Gastrocnemius medialis (tissue), 4 donors: ENCODE measurements around the gene IFT27. TPM values are rescaled to one million over a fixed set of nuclear protein-coding genes. Genes with fewer than 3 reads are reported as not detected.

Experiments used
- ATAC-seq, 2 donors: fragments of 150-250 bp; one replicate each; pipeline ENCODE4 v1.9.1; 2016
- DNase-seq, 2 donors: peaks; one replicate each; pipeline ENCODE4 v3.0.0-alpha.2; 2019
- H3K27ac ChIP-seq, 4 donors: fragments of 200-600 bp; sonication (generic); 1 replicate in 1 of 4; 2 replicates in 3 of 4; pipeline ENCODE4 v1.5.1; 2016 to 2018; ENCODE audit warnings: mild to moderate bottlenecking in 2 of 4, moderate library complexity in 1 of 4
- H3K27me3 ChIP-seq, 3 donors: fragments of 200-600 bp; sonication (generic) in 2 of 3; 1 replicate in 1 of 3; 2 replicates in 2 of 3; pipeline versions ENCODE4 v1.5.1 to v1.6.0; 2016 to 2019; ENCODE audit warnings: mild to moderate bottlenecking in 1 of 3, moderate library complexity in 1 of 3
- H3K36me3 ChIP-seq, 2 donors: fragments of 200-600 bp; sonication (generic) in 1 of 2; one replicate each; pipeline ENCODE4 v1.5.1; 2017 to 2018
- H3K4me1 ChIP-seq, 2 donors: fragments of 200-600 bp; sonication (generic) in 1 of 2; one replicate each; pipeline ENCODE4 v1.5.1; 2016 to 2017; ENCODE audit warnings: mild to moderate bottlenecking in 2 of 2
- H3K4me3 ChIP-seq, 4 donors: fragments of 200-600 bp; sonication (generic) in 3 of 4; 1 replicate in 1 of 4; 2 replicates in 3 of 4; pipeline ENCODE4 v1.5.1; 2016 to 2019; ENCODE audit warnings: mild to moderate bottlenecking in 2 of 4
- H3K9me3 ChIP-seq, 3 donors: fragments of 200-600 bp; sonication (generic) in 2 of 3; 1 replicate in 1 of 3; 2 replicates in 2 of 3; pipeline ENCODE4 v1.5.1; 2016 to 2019
- CTCF ChIP-seq, 5 experiments: fragments of 450-650 bp in 3 of 5; fragments of 200-600 bp in 2 of 5; sonication (generic) in 2 of 5; IDR thresholded peaks in 4 of 5; conservative IDR thresholded peaks in 1 of 5; 1 replicate in 4 of 5; 2 replicates in 1 of 5; pipeline ENCODE4 v1.5.1; 2016 to 2019; ENCODE audit warnings: antibody characterized with exemption in 5 of 5, mild to moderate bottlenecking in 3 of 5, moderate library complexity in 3 of 5
- POLR2A ChIP-seq, 2 donors: fragments of 450-650 bp; IDR thresholded peaks; one replicate each; pipeline ENCODE4 v1.6.1; 2017; ENCODE audit warnings: antibody characterized with exemption in 2 of 2, mild to moderate bottlenecking in 2 of 2, moderate library complexity in 2 of 2
- in situ Hi-C, 4 donors: fragments of 200-750 bp; cut with MboI; loops; one replicate each; pipeline versions ENCODE4 v1.15.0 to v1.8.0; 2017; ENCODE audit warnings: low sequenced_read_pairs in 4 of 4
- intact Hi-C: fragments of 100-400 bp; cut with DNase I; formaldehyde crosslinking; loops from one replicate; pipeline ENCODE4 v1.15.1; 2023; ENCODE audit warnings: low total_unique reads
- total RNA-seq, 4 donors: library from RNA; depleted of rRNA; stranded (reverse); fragments of >200 nt; gene quantifications; one replicate each; pipeline versions ENCODE4 v1.1.0 to v1.2.3, GENCODE V29; 2016

Gene IFT27
- total RNA-seq, 4 donors from 2014 or later, result 2.4 to 8.3 (median 6.7) TPM

DNA sequence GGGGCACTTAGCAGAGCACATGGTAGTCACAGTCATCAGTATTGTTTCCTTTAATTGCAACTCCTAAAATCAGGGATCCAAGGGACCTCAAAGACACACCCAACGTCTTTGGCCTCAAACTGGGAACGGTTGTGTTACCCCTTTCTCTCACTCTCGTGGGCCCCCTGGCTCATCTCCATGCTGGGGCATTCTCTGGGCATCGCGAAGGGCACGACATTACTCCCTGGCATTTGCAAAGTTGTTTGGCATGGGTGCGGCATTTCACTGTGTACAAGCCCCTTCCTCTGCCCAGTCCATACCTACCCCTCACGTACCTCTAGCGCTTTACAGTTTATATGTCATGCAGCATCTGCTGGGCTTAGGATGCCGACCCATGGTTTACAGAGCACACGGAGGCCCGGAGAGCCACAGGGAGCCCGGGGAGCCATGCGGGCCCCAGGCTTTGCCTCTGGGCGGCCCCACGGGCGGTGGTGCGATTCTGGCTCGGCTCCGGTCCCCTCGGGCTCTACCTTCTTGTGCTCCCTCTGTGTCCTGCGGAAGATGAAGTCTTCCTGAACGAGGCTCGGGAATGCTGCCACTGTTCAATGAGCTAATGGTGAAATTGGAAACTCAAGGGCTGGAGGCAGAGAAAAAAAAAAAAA lies 50.4 kb downstream of the IFT27 start:
- ATAC-seq (no peak), DNase-seq (no peak)
- Histone ChIP-seq H3K27ac (no peak overlapping the region), H3K27me3 (peaks cover 16 to 57% (median 22%) of the 10 kb centered on the region in 3 donors), H3K9me3 (no peaks in the 10 kb centered on the region), H3K4me3 (no peak overlapping the region), H3K36me3 (no peaks in the 10 kb centered on the region), H3K4me1 (no peaks in the 10 kb centered on the region)
- in situ Hi-C loops, result no loop called here
- TF ChIP-seq CTCF (IDR thresholded peaks at IDR 0.05 in 4 of 5, conservative IDR thresholded peaks at IDR 0.05 in 1 of 5) (no peak), POLR2A (IDR thresholded peaks at IDR 0.05) (no peak)
- intact Hi-C loops, result no loop called here

GRCh38 chr22:36724836-36725235 lies 51.1 kb downstream of the IFT27 start:
- peaks cover 14 to 53% (median 22%) of the 10 kb centered on the region in 3 donors for H3K27me3 ChIP-seq
- no peak for ATAC-seq
- DNase-seq, result no peak
- H3K4me1 ChIP-seq, result no peaks in the 10 kb centered on the region
- no peaks in the 10 kb centered on the region for H3K9me3 ChIP-seq
- H3K36me3 ChIP-seq, result no peaks in the 10 kb centered on the region
- no peak overlapping the region for H3K4me3 ChIP-seq
- no peak for TF ChIP-seq CTCF (IDR thresholded peaks at IDR 0.05 in 4 of 5, conservative IDR thresholded peaks at IDR 0.05 in 1 of 5)
- TF ChIP-seq POLR2A (IDR thresholded peaks at IDR 0.05), result no peak
- in situ Hi-C loops, result no loop called here
- intact Hi-C loops, result no loop called here
- no peak overlapping the region for H3K27ac ChIP-seq

DNA sequence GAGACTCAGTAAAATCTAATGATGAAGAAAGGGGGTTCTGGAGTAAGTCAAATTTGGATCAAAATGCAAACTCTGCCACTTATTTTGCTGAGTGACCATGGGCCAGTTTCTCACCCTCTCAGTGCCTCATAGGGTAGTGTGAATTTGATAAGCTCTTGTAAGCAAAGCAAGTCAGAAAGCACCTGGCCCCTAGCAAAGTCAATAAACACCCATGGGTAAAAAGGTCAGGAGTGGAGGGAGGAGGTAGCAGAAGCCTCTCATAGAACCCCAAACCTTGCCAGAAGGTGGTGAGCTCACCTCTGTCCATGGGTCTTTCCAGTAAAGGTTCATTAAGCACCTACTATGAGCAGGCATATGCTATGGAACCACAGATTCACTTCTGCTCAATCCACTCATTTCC lies 53.9 kb downstream of the IFT27 start:
- no peak for TF ChIP-seq POLR2A (IDR thresholded peaks at IDR 0.05)
- TF ChIP-seq CTCF (IDR thresholded peaks at IDR 0.05 in 4 of 5, conservative IDR thresholded peaks at IDR 0.05 in 1 of 5), result no peak
- H3K27ac ChIP-seq, result no peak overlapping the region
- H3K36me3 ChIP-seq, result no peaks in the 10 kb centered on the region
- H3K9me3 ChIP-seq, result no peaks in the 10 kb centered on the region
- H3K4me3 ChIP-seq, result no peak overlapping the region
- peaks cover 16 to 56% (median 22%) of the 10 kb centered on the region in 3 donors for H3K27me3 ChIP-seq
- H3K4me1 ChIP-seq, result no peaks in the 10 kb centered on the region
- ATAC-seq (no peak), DNase-seq (no peak)
- intact Hi-C loops (no loop called here), in situ Hi-C loops (no loop called here)

DNA sequence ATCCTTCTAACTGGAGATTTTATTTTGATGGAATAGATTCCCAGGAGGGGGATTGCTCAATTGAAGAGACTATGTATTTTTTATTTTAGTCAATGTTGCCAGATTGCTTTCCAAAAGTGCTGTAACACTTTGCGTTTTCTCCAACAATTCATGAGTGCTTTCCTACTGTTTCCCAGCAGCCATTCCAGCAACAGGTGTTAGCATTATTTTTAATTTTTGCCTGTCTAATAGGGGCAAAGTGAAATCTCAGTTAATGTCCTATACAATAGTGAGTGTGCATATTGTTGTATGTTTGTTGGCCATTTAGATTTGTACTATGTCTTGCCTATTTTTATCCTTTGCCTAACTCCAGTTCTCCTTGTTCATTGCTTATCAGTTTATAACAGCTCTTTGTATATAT lies 60.3 kb downstream of the IFT27 start:
- H3K27me3 ChIP-seq, result peaks cover 0 to 18% (median 18%) of the 10 kb centered on the region in 3 donors
- in situ Hi-C loops, result no loop called here
- H3K36me3 ChIP-seq, result no peaks in the 10 kb centered on the region
- no peak overlapping the region for H3K27ac ChIP-seq
- no peak for TF ChIP-seq CTCF (IDR thresholded peaks at IDR 0.05 in 4 of 5, conservative IDR thresholded peaks at IDR 0.05 in 1 of 5)
- no peak for TF ChIP-seq POLR2A (IDR thresholded peaks at IDR 0.05)
- no peak overlapping the region for H3K4me3 ChIP-seq
- H3K4me1 ChIP-seq, result no peaks in the 10 kb centered on the region
- ATAC-seq, result no peak
- no peaks in the 10 kb centered on the region for H3K9me3 ChIP-seq
- DNase-seq, result no peak
- intact Hi-C loops, result no loop called here

GRCh38 chr22:36714110-36714509 lies 61.8 kb downstream of the IFT27 start:
- in situ Hi-C loops (no loop called here), intact Hi-C loops (no loop called here)
- Histone ChIP-seq H3K36me3 (no peaks in the 10 kb centered on the region), H3K9me3 (no peaks in the 10 kb centered on the region), H3K4me1 (no peaks in the 10 kb centered on the region), H3K27ac (no peak overlapping the region), H3K27me3 (peaks cover 0 to 18% (median 16%) of the 10 kb centered on the region in 3 donors), H3K4me3 (no peak overlapping the region)
- DNase-seq (no peak), ATAC-seq (no peak)
- no peak for TF ChIP-seq POLR2A (IDR thresholded peaks at IDR 0.05)
- TF ChIP-seq CTCF (IDR thresholded peaks at IDR 0.05 in 4 of 5, conservative IDR thresholded peaks at IDR 0.05 in 1 of 5), result no peak
